ENCODE results near the gene ADORA3.

The ADORA3 gene

GRCh38 chr1:111509997-111510375, 6.6 kb upstream of the ADORA3 start:
- H3K9ac ChIP-seq (ENCODE audit: low read depth in 1 of 2, low read length in 2 of 2): no peak overlapping the region
- no peaks in the 10 kb centered on the region for H3K27me3 ChIP-seq (ENCODE audit: control insufficient read depth in 1 of 2, insufficient read depth in 2 of 2, low read length in 2 of 2)
- no peak overlapping the region for H3K27ac ChIP-seq (ENCODE audit: low read depth, low read length)
- H3K9me3 ChIP-seq (ENCODE audit: control insufficient read depth in 1 of 2, low read length in 2 of 2): no peaks in the 10 kb centered on the region
- no peaks in the 10 kb centered on the region for H3K36me3 ChIP-seq (ENCODE audit: control insufficient read depth in 1 of 2, insufficient read depth in 2 of 2, low read length in 2 of 2)
- H3K4me3 ChIP-seq (ENCODE audit: low read depth in 1 of 2, low read length in 2 of 2): no peak overlapping the region
- peaks cover 36 to 38% of the 10 kb centered on the region in 2 donors for H3K4me1 ChIP-seq (ENCODE audit: control insufficient read depth in 1 of 2, insufficient read depth in 2 of 2, low read length in 2 of 2)

- H3K9ac ChIP-seq (ENCODE audit: low read depth in 1 of 2, low read length in 2 of 2): peak overlapping the region; percentile 72 to 91
- no peaks in the 10 kb centered on the region for H3K27me3 ChIP-seq (ENCODE audit: control insufficient read depth in 1 of 2, insufficient read depth in 2 of 2, low read length in 2 of 2)
- H3K9me3 ChIP-seq (ENCODE audit: control insufficient read depth in 1 of 2, low read length in 2 of 2): no peaks in the 10 kb centered on the region
- peak overlapping the region; percentile 68 to 74 for H3K4me3 ChIP-seq (ENCODE audit: low read depth in 1 of 2, low read length in 2 of 2)
- no peaks in the 10 kb centered on the region for H3K36me3 ChIP-seq (ENCODE audit: control insufficient read depth in 1 of 2, insufficient read depth in 2 of 2, low read length in 2 of 2)
- H3K27ac ChIP-seq (ENCODE audit: low read depth, low read length): peak overlapping the region; percentile 97
- H3K4me1 ChIP-seq (ENCODE audit: control insufficient read depth in 1 of 2, insufficient read depth in 2 of 2, low read length in 2 of 2): peaks cover 29 to 39% of the 10 kb centered on the region in 2 donors
Measured at GRCh38 chr1:111507411-111508201, 4.2 kb upstream of the ADORA3 start.

- Histone ChIP-seq H3K36me3 (ENCODE audit: control insufficient read depth in 1 of 2, insufficient read depth in 2 of 2, low read length in 2 of 2) (no peaks in the 10 kb centered on the region), H3K27ac (ENCODE audit: low read depth, low read length) (no peak overlapping the region), H3K4me3 (ENCODE audit: low read depth in 1 of 2, low read length in 2 of 2) (no peak overlapping the region), H3K4me1 (ENCODE audit: control insufficient read depth in 1 of 2, insufficient read depth in 2 of 2, low read length in 2 of 2) (peaks cover 29 to 39% of the 10 kb centered on the region in 2 donors), H3K27me3 (ENCODE audit: control insufficient read depth in 1 of 2, insufficient read depth in 2 of 2, low read length in 2 of 2) (no peaks in the 10 kb centered on the region), H3K9me3 (ENCODE audit: control insufficient read depth in 1 of 2, low read length in 2 of 2) (no peaks in the 10 kb centered on the region), H3K9ac (ENCODE audit: low read depth in 1 of 2, low read length in 2 of 2) (no peak overlapping the region)
Measured at GRCh38 chr1:111506561-111506960, 3.1 kb upstream of the ADORA3 start.

GRCh38 chr1:111505641-111506119, 2.2 kb upstream of the ADORA3 start:
- Histone ChIP-seq H3K9ac (ENCODE audit: low read depth in 1 of 2, low read length in 2 of 2) (no peak overlapping the region), H3K4me1 (ENCODE audit: control insufficient read depth in 1 of 2, insufficient read depth in 2 of 2, low read length in 2 of 2) (peaks cover 29 to 39% of the 10 kb centered on the region in 2 donors), H3K4me3 (ENCODE audit: low read depth in 1 of 2, low read length in 2 of 2) (no peak overlapping the region), H3K27me3 (ENCODE audit: control insufficient read depth in 1 of 2, insufficient read depth in 2 of 2, low read length in 2 of 2) (no peaks in the 10 kb centered on the region), H3K9me3 (ENCODE audit: control insufficient read depth in 1 of 2, low read length in 2 of 2) (no peaks in the 10 kb centered on the region), H3K36me3 (ENCODE audit: control insufficient read depth in 1 of 2, insufficient read depth in 2 of 2, low read length in 2 of 2) (no peaks in the 10 kb centered on the region), H3K27ac (ENCODE audit: low read depth, low read length) (no peak overlapping the region)

GRCh38 chr1:111504097-111504496, 664 bp upstream of the ADORA3 start:
- H3K9ac ChIP-seq (ENCODE audit: low read depth in 1 of 2, low read length in 2 of 2): no peak overlapping the region
- no peaks in the 10 kb centered on the region for H3K9me3 ChIP-seq (ENCODE audit: control insufficient read depth in 1 of 2, low read length in 2 of 2)
- peaks cover 18 to 30% of the 10 kb centered on the region in 2 donors for H3K4me1 ChIP-seq (ENCODE audit: control insufficient read depth in 1 of 2, insufficient read depth in 2 of 2, low read length in 2 of 2)
- H3K4me3 ChIP-seq (ENCODE audit: low read depth in 1 of 2, low read length in 2 of 2): no peak overlapping the region
- H3K27me3 ChIP-seq (ENCODE audit: control insufficient read depth in 1 of 2, insufficient read depth in 2 of 2, low read length in 2 of 2): no peaks in the 10 kb centered on the region
- peak overlapping the region; percentile 14 for H3K27ac ChIP-seq (ENCODE audit: low read depth, low read length)
- no peaks in the 10 kb centered on the region for H3K36me3 ChIP-seq (ENCODE audit: control insufficient read depth in 1 of 2, insufficient read depth in 2 of 2, low read length in 2 of 2)

- Histone ChIP-seq H3K4me1 (ENCODE audit: control insufficient read depth in 1 of 2, insufficient read depth in 2 of 2, low read length in 2 of 2) (peaks cover 0 to 11% of the 10 kb centered on the region in 2 donors), H3K9me3 (ENCODE audit: control insufficient read depth in 1 of 2, low read length in 2 of 2) (no peaks in the 10 kb centered on the region), H3K27me3 (ENCODE audit: control insufficient read depth in 1 of 2, insufficient read depth in 2 of 2, low read length in 2 of 2) (no peaks in the 10 kb centered on the region), H3K9ac (ENCODE audit: low read depth in 1 of 2, low read length in 2 of 2) (no peak overlapping the region), H3K27ac (ENCODE audit: low read depth, low read length) (no peak overlapping the region), H3K36me3 (ENCODE audit: control insufficient read depth in 1 of 2, insufficient read depth in 2 of 2, low read length in 2 of 2) (no peaks in the 10 kb centered on the region), H3K4me3 (ENCODE audit: low read depth in 1 of 2, low read length in 2 of 2) (peak overlapping the region in 1 of 2 donors; percentile 50)
Measured at GRCh38 chr1:111501645-111502044, 1.8 kb downstream of the ADORA3 start.

GRCh38 chr1:111499026-111499785, 4.2 kb downstream of the ADORA3 start:
- no peak overlapping the region for H3K9ac ChIP-seq (ENCODE audit: low read depth in 1 of 2, low read length in 2 of 2)
- H3K27ac ChIP-seq (ENCODE audit: low read depth, low read length): no peak overlapping the region
- no peaks in the 10 kb centered on the region for H3K9me3 ChIP-seq (ENCODE audit: control insufficient read depth in 1 of 2, low read length in 2 of 2)
- no peak overlapping the region for H3K4me3 ChIP-seq (ENCODE audit: low read depth in 1 of 2, low read length in 2 of 2)
- H3K36me3 ChIP-seq (ENCODE audit: control insufficient read depth in 1 of 2, insufficient read depth in 2 of 2, low read length in 2 of 2): no peaks in the 10 kb centered on the region
- no peaks in the 10 kb centered on the region for H3K27me3 ChIP-seq (ENCODE audit: control insufficient read depth in 1 of 2, insufficient read depth in 2 of 2, low read length in 2 of 2)
- H3K4me1 ChIP-seq (ENCODE audit: control insufficient read depth in 1 of 2, insufficient read depth in 2 of 2, low read length in 2 of 2): no peaks in the 10 kb centered on the region

GRCh38 chr1:111497592-111497991, 5.8 kb downstream of the ADORA3 start:
- no peaks in the 10 kb centered on the region for H3K27me3 ChIP-seq (ENCODE audit: control insufficient read depth in 1 of 2, insufficient read depth in 2 of 2, low read length in 2 of 2)
- no peak overlapping the region for H3K9ac ChIP-seq (ENCODE audit: low read depth in 1 of 2, low read length in 2 of 2)
- no peak overlapping the region for H3K4me3 ChIP-seq (ENCODE audit: low read depth in 1 of 2, low read length in 2 of 2)
- no peaks in the 10 kb centered on the region for H3K36me3 ChIP-seq (ENCODE audit: control insufficient read depth in 1 of 2, insufficient read depth in 2 of 2, low read length in 2 of 2)
- H3K4me1 ChIP-seq (ENCODE audit: control insufficient read depth in 1 of 2, insufficient read depth in 2 of 2, low read length in 2 of 2): no peaks in the 10 kb centered on the region
- no peak overlapping the region for H3K27ac ChIP-seq (ENCODE audit: low read depth, low read length)
- H3K9me3 ChIP-seq (ENCODE audit: control insufficient read depth in 1 of 2, low read length in 2 of 2): no peaks in the 10 kb centered on the region

GRCh38 chr1:111496398-111496797, 7.0 kb downstream of the ADORA3 start:
- no peak overlapping the region for H3K9ac ChIP-seq (ENCODE audit: low read depth in 1 of 2, low read length in 2 of 2)
- no peaks in the 10 kb centered on the region for H3K36me3 ChIP-seq (ENCODE audit: control insufficient read depth in 1 of 2, insufficient read depth in 2 of 2, low read length in 2 of 2)
- H3K4me1 ChIP-seq (ENCODE audit: control insufficient read depth in 1 of 2, insufficient read depth in 2 of 2, low read length in 2 of 2): no peaks in the 10 kb centered on the region
- H3K4me3 ChIP-seq (ENCODE audit: low read depth in 1 of 2, low read length in 2 of 2): no peak overlapping the region
- H3K27ac ChIP-seq (ENCODE audit: low read depth, low read length): no peak overlapping the region
- H3K27me3 ChIP-seq (ENCODE audit: control insufficient read depth in 1 of 2, insufficient read depth in 2 of 2, low read length in 2 of 2): no peaks in the 10 kb centered on the region
- no peaks in the 10 kb centered on the region for H3K9me3 ChIP-seq (ENCODE audit: control insufficient read depth in 1 of 2, low read length in 2 of 2)

GRCh38 chr1:111491070-111491469, 12.4 kb downstream of the ADORA3 start:
- no peaks in the 10 kb centered on the region for H3K9me3 ChIP-seq (ENCODE audit: control insufficient read depth in 1 of 2, low read length in 2 of 2)
- peak overlapping the region; percentile 15 for H3K27ac ChIP-seq (ENCODE audit: low read depth, low read length)
- no peaks in the 10 kb centered on the region for H3K4me1 ChIP-seq (ENCODE audit: control insufficient read depth in 1 of 2, insufficient read depth in 2 of 2, low read length in 2 of 2)
- H3K27me3 ChIP-seq (ENCODE audit: control insufficient read depth in 1 of 2, insufficient read depth in 2 of 2, low read length in 2 of 2): no peaks in the 10 kb centered on the region
- no peak overlapping the region for H3K4me3 ChIP-seq (ENCODE audit: low read depth in 1 of 2, low read length in 2 of 2)
- no peaks in the 10 kb centered on the region for H3K36me3 ChIP-seq (ENCODE audit: control insufficient read depth in 1 of 2, insufficient read depth in 2 of 2, low read length in 2 of 2)
- no peak overlapping the region for H3K9ac ChIP-seq (ENCODE audit: low read depth in 1 of 2, low read length in 2 of 2)

Data from duodenal mucosa (tissue), 2 donors.